Stimulated activated CD8-positive, alpha-beta memory T cell treated with anti-CD3 and anti-CD28 coated beads, Interleukin-15, amount 100 ng/mL, for 24 hours (primary cell): ENCODE measurements around the gene TMEM156.
"Not testable (repeated sequence)": the region's sequence is repeated elsewhere in the genome, so short reads cannot be mapped to it uniquely, and the experiment has no call there.

ENCODE experiments used
- DNase-seq: peaks from one replicate; pipeline ENCODE4 v3.0.0-alpha.2; 2020; ENCODE audit warnings: low read depth

The TMEM156 gene

GRCh38 chr4:38957261-38957815 lies 74.9 kb downstream of the TMEM156 start:
- DNase-seq: no peak

DNA sequence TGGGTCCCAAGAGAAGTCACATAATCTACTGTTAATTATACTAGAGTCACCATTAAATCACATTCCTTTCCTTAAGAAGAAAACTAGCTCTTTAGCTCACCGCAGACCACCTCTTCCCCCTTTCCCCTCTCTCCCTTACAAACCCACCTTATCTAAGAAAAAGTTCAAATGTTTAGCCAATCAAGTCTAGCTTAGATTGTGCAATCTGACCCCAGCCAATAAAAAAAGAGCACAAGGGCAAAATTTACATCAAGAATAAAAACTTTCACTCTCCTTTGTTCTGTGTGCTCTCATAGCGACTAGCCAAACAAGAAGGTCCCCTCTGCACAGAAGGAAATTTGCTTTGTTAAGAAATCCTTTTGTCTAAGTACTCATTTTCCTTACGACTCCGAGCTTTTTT lies 76.3 kb downstream of the TMEM156 start:
- no peak for DNase-seq

DNA sequence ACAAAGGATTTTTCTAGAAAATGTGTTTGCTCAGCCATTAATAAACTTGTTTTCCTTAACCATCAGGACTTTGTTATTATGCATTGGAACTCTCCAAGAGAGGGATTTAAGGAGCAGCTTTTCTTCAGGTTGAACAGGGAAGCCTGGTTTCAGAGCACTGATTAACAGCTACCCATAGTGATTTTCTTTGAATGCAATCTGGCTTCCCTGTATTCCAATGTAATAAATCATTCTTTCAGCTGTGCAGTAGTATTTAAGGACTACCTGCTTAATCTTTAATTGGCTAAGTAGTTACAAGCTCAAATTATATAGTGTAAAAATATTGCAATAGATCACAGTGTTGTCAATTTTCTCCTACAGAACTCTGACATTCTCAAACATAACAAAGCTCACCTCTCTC lies 77.5 kb downstream of the TMEM156 start:
- no peak for DNase-seq

DNA sequence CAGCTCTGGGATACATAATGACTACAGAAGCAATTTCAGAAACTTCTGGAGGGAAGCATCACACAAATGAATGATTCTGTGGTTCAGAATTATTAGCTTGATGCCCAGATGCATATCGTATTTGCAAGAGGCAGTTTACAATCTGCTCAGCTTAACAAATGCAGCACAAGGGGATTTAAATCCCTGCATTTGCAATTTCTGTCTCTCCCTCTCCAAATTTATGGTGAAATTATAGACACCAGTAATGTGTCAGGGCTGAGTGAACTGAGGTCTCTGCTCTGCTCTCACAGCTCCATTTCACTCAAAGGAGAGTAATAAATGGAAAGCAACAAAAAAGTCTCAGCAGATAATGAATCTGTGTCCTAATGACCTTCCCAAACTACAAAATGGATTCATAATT lies 80.2 kb downstream of the TMEM156 start:
- no peak for DNase-seq

DNA sequence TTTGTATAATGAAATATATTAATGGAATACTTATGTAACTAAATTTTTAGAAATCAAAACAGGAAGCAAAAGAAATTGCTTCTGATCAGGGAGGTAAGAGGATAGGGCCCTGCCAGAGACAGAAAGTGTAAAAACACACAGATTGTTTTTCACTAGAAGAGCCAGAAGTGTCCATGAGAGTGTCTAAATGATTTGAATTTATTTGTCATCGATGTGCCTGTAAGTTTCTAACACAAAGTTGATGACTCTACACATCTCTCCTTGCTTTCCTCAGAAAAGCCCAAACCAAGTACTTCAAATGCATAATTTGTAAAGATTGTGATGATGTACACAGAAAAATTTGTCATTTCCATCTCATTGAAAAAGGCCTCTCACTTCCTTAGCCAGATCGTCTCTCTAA lies 80.6 kb downstream of the TMEM156 start:
- no peak for DNase-seq

DNA sequence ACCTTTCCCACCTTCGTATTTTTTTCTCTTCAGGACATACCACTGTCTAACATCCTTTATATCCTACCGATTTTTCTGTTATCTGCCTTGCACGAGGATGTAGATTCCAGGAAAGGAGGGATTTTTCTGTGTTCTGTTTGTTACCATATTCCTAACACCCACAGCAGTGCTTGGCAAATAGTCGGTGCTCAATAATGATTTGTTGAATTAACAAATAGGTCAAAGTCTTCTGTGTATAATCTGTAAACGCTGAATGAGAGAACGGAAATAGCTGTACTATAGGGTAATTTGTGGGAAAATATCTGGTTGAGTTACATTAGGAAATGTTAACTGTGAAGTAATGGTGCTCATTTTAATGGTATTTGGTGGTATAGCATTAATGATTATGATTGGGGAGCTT lies 81.5 kb downstream of the TMEM156 start:
- no peak for DNase-seq

DNA sequence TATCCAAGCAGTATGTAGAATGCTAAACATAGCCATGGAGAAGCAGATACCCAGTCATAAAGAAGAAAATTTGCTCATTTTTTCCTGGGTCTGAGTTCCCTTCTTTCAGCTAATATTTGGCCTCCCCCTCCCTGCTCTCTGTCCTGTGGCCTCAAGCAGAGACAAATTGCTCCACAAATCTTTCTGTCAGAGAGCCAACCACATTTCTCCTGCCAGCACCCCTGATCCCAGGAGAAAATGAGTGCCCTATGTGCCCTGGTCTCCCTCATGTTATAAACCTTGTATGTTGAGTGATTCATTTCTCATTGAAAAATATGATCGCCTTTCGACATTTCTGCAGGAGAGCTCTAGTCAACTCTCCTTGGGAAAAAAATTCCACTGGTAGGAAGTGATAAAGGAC lies 82.0 kb downstream of the TMEM156 start:
- DNase-seq: no peak

GRCh38 chr4:38949411-38950051 lies 82.7 kb downstream of the TMEM156 start:
- DNase-seq: no peak

DNA sequence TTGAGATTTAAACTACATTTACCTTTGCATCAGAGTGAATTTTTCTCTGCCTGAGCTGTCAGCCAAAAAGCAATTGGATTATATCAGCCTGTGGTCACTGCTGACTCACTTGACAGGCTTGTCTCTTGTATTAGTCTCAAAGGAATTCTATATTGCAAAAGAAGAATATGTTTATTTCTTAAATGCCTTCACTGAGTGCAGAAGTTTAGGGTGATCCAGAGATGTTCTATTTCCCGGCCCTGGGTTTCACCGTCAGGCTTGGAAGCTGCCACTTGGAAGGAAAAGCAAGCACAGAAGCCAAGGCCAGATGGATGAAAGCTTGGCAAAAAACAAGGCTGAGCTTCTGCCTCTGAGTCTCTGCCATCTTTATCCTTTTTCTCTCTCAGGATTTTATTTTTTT lies 83.7 kb downstream of the TMEM156 start:
- DNase-seq: no peak

DNA sequence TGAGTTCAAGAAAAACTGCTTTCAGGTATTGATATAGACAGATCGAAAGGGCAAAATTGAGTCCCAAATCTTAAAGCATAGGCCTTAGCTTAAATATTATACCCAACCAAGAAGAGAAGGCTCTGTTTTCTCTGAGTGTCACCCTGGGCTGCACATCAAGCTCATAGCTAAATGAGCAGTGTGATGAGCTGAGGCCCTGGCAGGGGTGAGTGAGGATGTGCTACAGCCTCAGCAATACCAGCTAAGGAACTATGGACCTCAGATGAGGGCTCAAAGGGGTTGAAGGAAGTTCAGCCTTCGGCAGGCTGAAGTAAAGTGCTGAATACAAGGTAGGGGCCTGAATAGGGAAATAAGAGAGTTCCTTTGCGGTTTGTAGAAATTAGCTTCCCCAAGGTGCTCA lies 85.3 kb downstream of the TMEM156 start:
- DNase-seq: no peak

DNA sequence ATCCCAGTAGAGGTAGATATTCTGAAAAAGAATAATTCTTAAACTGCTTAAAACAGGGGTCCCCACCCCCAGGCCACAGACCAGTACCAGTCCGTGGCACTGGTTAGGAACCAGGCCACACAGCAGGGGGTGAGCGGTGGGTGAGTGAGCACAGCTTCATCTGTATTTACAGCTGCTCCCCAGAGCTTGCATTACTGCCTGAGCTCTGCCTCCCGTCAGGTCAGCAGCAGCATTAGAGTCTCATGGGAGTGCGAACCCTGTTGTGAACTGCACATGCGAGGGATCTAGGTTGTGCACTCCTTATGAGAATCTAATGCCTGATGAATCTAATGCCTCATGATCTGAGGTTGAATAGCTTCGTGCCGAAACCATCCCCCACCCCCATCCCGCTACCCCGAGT lies 87.8 kb downstream of the TMEM156 start:
- no peak for DNase-seq

DNA sequence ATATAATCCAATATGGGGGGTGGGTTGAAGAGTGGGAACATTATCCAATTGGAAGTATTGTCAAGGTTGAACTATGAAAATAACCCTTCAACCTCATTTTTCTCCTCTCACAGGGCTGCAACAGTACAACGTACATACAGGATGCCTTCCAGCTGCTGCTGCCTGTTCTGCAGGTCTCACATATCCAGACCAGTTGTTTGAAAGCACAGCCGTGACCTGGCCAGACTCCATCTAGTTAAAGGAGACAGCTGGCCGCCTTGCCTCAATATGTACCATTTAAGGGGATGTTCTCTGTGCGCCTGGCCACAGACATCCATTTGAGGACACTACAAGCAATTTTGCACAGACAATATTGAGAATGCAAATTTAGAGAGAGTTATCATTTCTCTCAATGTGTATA lies 88.9 kb downstream of the TMEM156 start:
- DNase-seq: no peak

GRCh38 chr4:38941906-38942305 lies 90.3 kb downstream of the TMEM156 start:
- not testable (repeated sequence) for DNase-seq

GRCh38 chr4:38940476-38940875 lies 91.7 kb downstream of the TMEM156 start:
- DNase-seq: no peak

DNA sequence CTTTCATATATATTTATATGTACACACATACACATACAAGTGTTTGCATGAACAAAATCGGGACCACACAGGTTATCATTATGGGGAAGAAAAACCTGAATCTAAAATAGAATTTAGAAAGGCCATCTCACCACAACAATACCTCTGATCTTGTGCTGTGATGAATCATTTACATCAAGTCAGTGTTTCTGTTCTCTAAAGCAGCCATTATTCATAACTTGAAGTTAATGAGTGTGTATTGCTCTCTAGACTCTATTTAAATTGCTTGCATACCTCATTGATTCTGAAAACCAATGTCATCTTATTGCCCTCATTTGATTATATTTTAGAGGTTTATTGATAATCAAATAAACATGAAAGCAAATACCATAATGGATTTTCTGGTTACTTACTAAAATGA lies 93.0 kb downstream of the TMEM156 start:
- no peak for DNase-seq

- no peak for DNase-seq
Observed at GRCh38 chr4:38935391-38936073, 96.7 kb downstream of the TMEM156 start.

DNA sequence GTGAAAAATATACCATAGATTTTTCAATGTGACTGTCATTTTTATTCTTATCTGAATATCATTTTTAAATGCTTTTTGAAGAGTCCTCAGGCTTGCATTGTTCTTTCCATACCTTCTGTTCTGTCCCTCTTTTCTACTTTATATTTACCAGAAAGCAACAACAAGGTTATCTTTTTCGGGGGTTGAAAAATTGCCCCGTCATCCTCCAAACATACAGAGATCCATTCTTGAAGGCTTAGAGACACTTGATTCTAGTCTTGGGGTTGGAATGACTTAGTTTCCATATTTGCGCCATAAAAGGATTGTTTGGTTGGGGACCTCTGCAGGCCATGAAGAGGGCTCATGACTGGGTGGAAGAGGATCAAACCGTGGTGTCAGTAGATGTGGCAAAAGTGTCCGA lies 101.1 kb downstream of the TMEM156 start:
- no peak for DNase-seq

GRCh38 chr4:38930707-38931106 lies 101.5 kb downstream of the TMEM156 start:
- no peak for DNase-seq

GRCh38 chr4:38930204-38930603 lies 102.0 kb downstream of the TMEM156 start:
- DNase-seq: no peak

DNA sequence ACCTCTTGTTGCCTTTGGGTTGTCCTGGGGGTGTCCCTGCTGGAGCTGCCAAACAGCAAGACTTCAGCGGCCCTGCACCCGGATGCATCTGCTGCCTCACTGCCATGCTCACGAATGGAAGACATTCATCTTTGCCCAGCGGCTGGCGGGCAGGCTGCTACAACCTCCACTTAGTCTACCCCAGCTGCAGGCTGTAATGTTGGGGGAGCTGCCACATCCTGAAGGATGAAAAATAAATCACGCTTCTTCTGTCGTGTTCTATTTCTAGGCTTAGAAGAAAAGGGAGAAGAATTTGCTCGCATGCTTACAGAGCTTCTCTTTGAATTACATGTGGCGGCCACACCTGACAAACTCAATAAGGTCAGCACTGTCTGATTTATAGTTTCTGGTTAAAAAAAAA lies 103.2 kb downstream of the TMEM156 start:
- DNase-seq: no peak

DNA sequence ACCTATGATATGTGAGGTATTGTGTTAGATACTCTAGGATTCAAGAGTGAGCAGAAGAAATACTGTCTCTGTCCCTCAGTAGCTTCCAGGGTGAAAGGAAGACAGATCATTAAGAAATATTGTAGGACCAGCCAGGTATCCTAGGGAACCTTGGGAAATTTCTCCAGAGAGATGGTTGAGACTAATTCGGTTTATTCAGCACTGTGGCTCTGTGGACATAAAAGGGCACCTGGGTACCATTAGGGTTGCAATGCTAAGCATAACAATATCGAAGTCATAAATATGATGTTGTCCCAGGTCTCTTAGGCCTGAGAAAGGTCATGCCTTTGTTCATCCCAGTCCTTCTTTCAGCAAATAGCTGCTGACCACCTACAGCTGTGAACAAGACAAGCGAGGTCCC lies 103.6 kb downstream of the TMEM156 start:
- no peak for DNase-seq

DNA sequence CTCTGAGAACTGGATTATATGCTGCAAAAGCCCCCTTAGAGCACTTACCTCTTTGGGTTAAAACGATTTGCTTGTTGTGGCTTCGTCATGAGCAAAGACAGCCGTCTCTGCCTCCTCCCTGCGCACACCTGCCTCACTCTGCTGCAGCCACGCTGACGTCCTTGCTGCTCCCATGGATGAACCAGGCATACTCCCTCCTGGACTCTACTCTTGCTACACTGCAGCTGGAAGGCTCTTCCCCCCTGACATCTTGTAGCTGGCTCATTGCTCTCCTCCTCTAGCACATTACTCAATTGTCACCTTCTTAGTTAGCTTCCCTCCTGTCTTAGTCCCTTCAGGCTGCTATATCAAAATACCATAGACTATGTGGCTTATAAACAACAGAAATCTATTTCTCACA lies 105.3 kb downstream of the TMEM156 start:
- no peak for DNase-seq

DNA sequence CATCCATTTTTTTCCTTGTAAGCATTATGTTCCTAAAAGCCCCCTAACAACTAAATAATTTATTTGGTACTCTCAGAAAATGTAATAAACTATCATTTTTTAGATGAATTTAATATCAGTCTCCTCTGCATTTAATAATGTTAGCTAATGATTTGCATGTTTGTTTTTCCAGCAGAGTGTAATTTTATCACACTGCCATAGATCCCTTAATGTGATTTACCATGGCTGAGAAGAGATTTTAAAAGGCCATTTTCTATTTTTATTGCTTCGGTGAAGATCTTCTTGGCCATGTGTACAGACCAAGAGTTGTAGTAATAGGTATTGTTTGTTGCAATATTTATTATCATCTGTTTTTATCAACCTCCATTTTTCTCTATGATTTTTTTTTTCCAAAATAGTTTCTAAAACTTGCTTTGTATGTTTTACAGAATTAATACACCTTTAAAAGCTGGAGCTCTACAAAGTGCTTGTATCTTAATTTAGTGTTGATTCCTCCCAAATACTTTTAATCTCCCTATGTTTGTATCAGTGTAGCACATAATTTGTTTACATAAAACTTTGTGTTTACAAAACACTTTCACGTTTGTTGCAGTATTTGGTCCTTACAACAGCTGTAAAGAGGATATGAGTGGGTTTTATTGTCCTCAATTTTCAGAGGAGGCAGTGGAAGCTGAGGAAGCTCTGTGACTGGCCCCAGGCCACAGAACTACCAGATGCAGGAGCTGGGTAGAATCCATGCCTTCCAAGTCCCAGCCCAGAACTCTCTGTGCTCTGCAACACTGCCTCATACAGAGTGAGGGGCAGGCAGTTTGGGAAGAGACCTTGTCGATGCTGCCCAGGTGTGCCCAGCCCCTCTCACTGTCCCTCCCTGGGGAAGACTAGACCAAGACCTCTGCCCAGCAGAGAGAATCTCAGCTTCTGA lies 106.5 kb downstream of the TMEM156 start:
- no peak for DNase-seq
